ENCODE data around the gene GREB1.

Gene GREB1, protein sequence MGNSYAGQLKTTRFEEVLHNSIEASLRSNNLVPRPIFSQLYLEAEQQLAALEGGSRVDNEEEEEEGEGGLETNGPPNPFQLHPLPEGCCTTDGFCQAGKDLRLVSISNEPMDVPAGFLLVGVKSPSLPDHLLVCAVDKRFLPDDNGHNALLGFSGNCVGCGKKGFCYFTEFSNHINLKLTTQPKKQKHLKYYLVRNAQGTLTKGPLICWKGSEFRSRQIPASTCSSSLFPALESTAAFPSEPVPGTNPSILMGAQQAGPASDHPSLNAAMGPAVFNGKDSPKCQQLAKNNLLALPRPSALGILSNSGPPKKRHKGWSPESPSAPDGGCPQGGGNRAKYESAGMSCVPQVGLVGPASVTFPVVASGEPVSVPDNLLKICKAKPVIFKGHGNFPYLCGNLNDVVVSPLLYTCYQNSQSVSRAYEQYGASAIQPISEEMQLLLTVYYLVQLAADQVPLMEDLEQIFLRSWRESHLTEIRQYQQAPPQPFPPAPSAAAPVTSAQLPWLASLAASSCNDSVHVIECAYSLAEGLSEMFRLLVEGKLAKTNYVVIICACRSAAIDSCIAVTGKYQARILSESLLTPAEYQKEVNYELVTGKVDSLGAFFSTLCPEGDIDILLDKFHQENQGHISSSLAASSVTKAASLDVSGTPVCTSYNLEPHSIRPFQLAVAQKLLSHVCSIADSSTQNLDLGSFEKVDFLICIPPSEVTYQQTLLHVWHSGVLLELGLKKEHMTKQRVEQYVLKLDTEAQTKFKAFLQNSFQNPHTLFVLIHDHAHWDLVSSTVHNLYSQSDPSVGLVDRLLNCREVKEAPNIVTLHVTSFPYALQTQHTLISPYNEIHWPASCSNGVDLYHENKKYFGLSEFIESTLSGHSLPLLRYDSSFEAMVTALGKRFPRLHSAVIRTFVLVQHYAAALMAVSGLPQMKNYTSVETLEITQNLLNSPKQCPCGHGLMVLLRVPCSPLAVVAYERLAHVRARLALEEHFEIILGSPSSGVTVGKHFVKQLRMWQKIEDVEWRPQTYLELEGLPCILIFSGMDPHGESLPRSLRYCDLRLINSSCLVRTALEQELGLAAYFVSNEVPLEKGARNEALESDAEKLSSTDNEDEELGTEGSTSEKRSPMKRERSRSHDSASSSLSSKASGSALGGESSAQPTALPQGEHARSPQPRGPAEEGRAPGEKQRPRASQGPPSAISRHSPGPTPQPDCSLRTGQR (N-terminal part only)

GRCh38 chr2:11533278-11534070 lies at the start of gene GREB1:
Gene GREB1 (plus strand): TSS chr2:11534045. CDS start chr2:11556615, 22,570 bp downstream.
- DNase-seq (ENCODE audit: insufficient read length, low spot score): no peak
- TF ChIP-seq, protein P1, sequence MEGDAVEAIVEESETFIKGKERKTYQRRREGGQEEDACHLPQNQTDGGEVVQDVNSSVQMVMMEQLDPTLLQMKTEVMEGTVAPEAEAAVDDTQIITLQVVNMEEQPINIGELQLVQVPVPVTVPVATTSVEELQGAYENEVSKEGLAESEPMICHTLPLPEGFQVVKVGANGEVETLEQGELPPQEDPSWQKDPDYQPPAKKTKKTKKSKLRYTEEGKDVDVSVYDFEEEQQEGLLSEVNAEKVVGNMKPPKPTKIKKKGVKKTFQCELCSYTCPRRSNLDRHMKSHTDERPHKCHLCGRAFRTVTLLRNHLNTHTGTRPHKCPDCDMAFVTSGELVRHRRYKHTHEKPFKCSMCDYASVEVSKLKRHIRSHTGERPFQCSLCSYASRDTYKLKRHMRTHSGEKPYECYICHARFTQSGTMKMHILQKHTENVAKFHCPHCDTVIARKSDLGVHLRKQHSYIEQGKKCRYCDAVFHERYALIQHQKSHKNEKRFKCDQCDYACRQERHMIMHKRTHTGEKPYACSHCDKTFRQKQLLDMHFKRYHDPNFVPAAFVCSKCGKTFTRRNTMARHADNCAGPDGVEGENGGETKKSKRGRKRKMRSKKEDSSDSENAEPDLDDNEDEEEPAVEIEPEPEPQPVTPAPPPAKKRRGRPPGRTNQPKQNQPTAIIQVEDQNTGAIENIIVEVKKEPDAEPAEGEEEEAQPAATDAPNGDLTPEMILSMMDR (IDR thresholded peaks at IDR 0.05; ENCODE audit: insufficient read depth, missing control alignments): no peak
- no peak for FAIRE-seq

- TF ChIP-seq, protein P1 (IDR thresholded peaks at IDR 0.05; ENCODE audit: insufficient read depth, missing control alignments): no peak
- FAIRE-seq (no peak), DNase-seq (ENCODE audit: insufficient read length, low spot score) (no peak)
Measured at GRCh38 chr2:11488809-11489208, 45.0 kb upstream of the GREB1 start.

GRCh38 chr2:11490194-11490593 lies 43.7 kb upstream of the GREB1 start:
- TF ChIP-seq, protein P1 (IDR thresholded peaks at IDR 0.05; ENCODE audit: insufficient read depth, missing control alignments): no peak
- no peak for FAIRE-seq
- DNase-seq (ENCODE audit: insufficient read length, low spot score): no peak

- no peak for FAIRE-seq
- no peak for DNase-seq (ENCODE audit: insufficient read length, low spot score)
- TF ChIP-seq, protein P1 (IDR thresholded peaks at IDR 0.05; ENCODE audit: insufficient read depth, missing control alignments): no peak
Measured at GRCh38 chr2:11491348-11491933, 42.4 kb upstream of the GREB1 start.

- DNase-seq (ENCODE audit: insufficient read length, low spot score) (no peak), FAIRE-seq (no peak)
- TF ChIP-seq, protein P1 (IDR thresholded peaks at IDR 0.05; ENCODE audit: insufficient read depth, missing control alignments): no peak
Measured at GRCh38 chr2:11492244-11492643, 41.6 kb upstream of the GREB1 start.

DNA sequence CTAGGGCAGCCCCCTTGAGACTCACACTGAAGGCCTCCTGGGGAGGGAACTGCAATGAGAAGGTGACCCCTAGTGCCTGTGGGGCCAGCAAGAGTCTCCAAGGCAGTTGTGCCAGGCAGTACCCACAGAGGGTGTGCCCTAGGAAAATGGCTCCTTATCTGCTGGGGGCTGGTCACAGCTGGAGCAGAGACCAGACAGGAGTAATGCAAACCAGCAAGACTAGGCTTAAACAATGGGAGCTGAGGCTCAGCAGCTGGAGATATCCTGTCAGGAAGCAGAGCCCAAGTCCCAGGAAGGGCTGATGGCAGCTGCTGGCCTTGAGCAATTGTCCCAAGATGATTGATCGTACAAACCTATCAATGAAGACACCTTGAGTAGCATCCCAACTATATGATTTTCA lies 41.1 kb upstream of the GREB1 start:
- DNase-seq (ENCODE audit: insufficient read length, low spot score) (no peak), FAIRE-seq (no peak)

More for the DNA sequence above, 41.1 kb upstream of the GREB1 start:
- TF ChIP-seq, protein P1 (IDR thresholded peaks at IDR 0.05; ENCODE audit: insufficient read depth, missing control alignments): no peak

Data from D721Med (cell line).